T-helper 22 cell (primary cell): ENCODE measurements around the gene TPBGL.

Experiments
- DNase-seq: peaks from one replicate; pipeline ENCODE4 v3.0.0-alpha.2; 2020; ENCODE audit warnings: low read depth

TPBGL gene

DNA sequence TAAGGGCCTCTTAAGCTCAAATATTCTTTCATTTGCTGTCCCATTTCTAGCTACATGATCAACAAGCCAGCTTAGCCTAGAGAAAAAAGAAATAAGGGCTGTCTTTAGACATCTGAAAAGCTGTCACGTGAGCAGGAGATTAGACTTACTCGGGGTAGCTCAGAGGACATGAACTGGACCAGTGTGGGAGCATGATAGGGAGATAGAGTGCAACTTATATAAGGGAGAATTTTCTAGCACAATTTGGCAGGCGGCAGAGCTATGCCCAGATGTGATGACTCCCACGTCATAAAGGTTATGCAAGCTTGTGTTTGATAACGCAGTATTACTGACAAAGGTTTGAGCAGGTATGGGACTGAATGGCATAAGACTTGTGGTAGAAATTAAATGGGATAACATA, 28.2 kb upstream of the TPBGL start:
- DNase-seq = no peak

DNA sequence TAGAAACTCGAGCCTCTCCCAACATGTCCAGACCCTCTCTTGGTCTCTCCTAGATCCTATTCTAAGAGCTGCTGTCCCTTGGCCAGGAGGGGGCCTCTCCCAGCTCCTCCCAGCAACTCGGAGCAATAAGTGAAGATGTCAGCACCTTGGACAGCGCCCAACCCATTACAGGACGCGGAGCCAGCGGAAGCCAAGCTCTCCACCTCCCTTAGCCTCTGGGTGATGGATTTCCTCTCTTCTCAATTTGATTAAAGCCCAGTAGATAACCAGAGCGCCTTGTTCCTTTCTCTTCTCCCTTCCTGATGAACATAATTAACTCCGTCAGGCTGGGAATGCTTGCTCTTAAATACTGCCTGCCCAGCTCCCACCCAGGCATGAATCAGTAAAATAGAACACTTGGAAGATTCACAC, 26.2 kb upstream of the TPBGL start:
- peak; percentile 26 for DNase-seq

DNA sequence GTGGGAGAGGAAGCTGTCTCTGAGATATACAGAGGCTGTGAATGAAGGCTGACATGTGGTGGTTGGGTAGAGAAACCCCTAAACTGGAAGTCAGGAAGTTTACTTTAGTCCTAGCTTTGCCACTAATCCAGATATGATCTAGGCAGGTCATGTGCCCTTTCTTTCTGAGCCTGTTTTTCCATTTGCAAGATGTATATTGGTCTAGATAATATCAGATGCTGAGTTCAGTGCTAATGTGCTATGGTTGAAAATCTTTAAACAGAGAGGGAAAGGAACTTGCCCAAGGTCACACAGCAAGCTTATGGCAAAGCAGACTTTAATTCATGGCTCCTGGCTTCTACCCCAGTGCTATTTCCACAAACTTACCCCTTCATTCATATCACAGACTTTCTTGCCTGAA, 25.7 kb upstream of the TPBGL start:
- DNase-seq = no peak

DNA sequence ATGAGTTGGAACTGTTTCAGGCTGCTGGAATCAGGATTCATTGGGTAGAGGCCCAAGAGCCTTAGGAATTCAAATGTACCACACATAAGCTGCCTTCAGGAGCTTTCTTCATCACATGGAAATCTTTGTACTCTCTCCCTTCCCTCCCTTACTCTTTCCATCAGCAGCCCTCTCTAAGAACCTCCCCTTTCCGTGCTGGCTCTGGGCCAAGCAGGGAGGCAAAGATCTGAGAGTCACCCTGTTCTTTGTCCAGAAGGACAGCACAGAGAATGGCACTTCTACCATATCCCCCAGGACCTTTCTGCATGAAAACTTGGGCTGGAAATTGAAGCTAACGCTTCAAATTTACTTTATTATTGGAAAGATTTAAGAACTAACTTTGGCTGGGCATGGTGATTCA, 20.7 kb upstream of the TPBGL start:
- no peak for DNase-seq

DNA sequence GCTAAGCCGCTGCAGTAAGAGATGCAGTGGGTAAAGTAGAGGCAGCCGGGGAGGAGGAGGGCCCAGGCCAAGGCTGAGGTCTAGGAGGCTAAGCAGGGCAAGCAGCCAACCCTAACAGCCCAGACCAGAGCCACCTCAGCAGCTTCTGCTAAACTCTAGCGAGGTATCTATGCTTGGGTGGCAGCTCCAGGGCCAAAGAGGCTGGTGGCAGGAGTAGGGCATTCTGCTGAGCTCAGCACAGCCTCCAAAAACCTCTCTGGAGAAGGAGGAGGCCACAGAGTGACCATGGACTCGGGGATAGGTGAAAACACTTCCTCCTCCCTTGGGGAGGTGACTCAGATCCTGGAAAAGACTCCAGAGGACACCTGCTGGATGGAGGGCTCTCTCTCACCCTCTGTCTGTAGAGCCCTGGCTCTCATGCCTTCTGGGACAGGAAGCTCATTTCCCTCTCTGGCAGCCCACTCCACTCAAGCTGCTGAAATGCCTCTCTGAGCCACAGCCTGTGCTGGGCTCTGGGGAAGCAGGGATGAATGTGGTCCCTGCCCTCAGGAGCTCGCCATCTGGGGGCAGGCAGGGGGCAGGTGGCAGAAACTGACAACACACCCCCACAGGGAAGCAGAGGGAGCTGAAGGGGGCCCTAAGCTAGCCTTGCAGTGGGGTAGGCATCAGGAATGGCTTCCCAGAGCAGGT, 16.5 kb upstream of the TPBGL start:
- DNase-seq = no peak

DNA sequence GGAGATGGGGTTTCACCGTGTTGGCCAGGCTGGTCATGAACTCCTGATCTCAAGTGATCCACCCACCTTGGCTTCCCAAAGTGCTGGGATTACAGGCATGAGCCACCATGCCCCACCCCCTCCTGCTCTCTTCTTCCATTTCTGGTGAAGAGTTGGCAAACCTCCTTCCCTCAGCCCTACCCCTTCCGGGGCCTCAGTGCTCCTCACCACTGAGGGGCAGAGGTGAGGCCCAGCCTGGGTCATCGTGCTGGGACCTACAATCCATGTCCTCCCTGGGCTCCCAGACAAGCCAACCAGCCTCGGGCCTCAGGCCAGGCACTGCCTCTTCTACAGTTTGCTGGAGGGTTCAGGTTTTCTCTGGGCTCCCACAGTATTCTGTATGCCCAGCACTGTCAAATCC, 14.8 kb upstream of the TPBGL start:
- no peak for DNase-seq

DNA sequence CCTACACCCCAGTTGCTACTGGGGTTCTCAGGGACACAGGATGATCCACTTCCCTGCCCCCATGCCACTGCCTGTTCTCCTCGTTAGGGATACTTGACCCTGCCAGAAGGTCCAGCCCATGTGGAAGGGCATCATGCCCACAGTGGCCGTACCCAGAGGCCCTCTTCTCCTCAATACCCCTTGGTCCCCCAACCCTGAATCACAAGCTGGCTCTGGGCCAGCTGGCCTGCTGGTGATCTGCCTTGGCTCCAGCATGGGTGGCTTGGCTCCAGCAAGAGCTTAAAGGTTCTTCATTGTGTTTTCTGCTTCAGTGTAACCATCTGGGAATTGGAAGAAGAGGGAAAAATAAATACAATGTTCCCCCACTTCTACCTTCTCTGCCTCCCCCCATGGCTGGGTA, 11.1 kb upstream of the TPBGL start:
- DNase-seq = no peak

DNA sequence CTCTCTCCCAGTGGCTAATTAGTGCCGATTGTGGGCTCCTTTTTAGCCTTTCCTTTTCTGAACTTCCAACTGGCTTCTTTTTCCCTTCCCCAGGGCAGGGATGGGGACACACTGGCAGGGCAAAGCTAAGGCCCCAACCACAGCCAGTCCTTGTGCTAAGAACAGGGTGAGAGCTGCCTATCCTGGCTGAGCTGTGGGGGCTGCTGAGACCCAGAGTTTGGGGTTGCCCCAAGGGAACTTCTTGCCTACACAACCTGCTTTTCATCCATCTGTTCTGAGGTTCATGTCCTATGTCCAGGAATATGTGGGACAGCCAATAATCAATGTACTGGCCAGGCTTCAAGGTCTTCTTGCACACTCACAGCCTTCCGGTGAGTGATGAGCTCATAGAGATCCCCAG, 10.0 kb upstream of the TPBGL start:
- no peak for DNase-seq

DNA sequence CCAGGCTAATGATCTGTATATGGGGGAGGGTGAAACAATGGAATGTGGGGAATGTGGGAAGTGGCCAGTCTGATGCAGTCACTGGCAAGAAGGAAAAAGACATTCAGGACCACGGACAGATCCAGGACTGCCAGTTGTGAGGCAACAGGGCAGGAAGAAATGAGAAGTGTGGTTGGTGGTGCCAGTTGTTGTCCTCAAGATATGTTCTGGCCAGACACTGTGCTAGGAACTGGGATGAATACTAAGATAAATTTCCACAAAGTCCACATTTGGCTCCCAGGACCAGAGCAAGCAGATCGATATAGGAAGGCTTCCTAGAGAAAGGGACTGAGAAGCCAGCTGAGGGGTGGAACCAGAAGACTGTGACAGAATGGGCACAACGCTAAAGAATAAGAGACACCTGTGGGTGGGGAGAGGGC, 6.8 kb upstream of the TPBGL start:
- DNase-seq = no peak

DNA sequence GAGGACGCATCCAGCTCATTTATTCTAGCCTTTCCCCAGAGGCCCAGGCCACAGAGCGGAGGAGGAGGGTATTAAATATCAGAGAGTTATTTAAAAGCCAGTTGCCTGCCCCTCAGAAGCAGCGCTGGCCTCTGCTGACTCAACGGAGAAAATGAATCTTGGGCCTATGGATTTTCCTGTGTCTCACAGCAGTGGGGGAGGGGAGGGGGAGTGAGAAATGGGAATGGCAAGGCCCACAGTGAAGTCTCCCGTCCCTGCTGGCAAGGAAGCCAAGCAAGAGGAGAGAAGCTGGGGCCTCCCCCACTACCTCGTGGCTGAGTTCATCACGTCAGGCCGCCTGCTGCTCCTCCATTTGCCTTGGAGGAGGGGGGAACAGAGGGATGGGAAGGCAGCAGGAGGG, 4.5 kb upstream of the TPBGL start:
- DNase-seq = no peak

DNA sequence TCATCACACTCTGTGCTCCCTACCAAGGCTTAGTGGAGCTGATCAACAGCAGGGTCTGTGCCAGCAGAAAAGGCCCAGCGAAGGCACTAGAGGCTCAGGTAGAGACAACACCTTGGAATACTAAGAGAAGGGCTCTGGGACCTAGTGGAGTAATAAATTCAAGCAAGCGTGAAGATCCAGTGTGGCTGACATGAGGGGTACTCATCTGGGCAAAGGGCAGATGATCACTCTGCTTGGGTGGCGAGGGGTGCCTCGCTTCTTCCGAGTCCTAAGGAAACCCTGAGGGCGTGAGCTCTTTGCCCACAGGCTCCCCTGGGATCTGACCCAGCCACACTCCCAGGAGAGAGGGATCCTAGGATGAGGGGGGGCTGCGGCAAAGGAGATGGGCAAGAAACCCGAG, 3.5 kb upstream of the TPBGL start:
- no peak for DNase-seq

DNA sequence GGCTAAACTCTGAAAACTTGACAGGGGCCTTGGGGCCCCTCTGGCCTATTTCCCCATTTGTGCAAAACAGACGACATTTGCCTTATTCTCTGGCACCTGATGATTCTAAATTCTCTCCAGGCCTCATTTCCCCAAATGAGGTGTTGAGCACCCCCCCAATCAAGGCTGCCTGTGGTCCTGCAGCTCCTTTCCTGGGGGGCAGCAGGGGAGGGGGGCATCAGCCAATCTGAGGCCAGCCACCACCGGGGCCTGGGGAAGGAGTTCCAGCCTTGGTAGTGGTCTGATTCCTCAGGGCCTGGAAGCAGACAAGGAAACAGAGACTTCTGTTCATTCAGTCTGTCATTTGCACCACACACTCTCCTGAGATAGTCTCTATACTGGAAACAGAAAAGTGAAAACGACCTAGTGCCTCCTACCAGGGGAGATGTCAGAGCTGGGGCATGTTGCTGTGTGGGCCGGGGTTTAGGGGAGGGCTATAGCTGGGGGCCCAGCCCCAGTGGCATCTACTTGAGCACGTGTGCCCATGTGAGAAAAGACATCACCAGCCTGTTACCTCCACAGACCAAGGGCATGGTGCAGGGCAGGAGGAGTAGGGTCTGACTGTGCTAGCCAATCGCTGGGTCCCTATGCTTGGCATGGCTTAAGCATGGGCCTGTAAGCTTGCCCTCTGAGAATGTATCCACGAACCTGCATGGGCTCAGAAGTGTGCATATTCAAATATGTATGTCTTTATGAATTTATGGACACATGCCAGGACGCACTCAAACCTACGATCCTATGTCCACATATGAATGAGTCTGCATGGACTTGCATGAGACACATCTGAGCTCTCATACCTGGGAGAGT, 1.8 kb upstream of the TPBGL start:
- no peak for DNase-seq

DNA sequence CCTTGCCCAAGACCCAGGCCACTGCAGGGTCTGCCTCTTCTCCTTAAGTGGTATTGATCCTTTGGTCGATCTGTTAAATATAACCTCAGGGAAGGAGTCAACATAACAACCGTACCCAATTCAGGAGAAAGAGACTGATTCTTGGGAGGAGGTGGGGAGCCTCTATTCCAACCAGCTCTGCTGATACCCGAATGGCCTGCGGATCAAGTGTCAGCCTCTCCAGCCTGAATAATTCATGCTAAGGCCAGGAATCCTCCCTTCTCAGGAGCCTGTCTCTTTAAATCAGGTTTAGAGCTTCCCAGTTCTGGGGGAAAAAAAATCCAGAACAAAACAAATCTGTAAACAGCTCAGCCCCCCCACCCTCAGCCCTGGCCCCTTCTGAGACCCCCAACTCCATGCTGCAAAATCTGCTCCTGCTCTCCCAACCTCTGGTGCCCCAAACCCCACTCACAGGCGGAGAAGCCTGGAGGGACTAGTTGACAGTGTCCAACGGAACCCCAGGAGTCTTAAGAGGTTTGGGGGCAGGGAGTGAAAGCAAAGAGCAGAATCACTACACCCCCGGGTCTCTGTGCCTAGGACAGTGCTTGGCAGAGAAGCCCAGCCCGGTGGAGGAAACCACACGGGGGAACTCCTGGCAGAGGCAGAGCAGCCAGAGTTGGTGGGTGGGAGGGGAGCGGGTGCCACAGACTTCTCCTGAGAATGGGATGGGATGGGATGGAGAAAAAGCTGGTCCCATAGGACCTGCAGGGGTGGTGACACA, 863 bp upstream of the TPBGL start:
- no peak for DNase-seq

DNA sequence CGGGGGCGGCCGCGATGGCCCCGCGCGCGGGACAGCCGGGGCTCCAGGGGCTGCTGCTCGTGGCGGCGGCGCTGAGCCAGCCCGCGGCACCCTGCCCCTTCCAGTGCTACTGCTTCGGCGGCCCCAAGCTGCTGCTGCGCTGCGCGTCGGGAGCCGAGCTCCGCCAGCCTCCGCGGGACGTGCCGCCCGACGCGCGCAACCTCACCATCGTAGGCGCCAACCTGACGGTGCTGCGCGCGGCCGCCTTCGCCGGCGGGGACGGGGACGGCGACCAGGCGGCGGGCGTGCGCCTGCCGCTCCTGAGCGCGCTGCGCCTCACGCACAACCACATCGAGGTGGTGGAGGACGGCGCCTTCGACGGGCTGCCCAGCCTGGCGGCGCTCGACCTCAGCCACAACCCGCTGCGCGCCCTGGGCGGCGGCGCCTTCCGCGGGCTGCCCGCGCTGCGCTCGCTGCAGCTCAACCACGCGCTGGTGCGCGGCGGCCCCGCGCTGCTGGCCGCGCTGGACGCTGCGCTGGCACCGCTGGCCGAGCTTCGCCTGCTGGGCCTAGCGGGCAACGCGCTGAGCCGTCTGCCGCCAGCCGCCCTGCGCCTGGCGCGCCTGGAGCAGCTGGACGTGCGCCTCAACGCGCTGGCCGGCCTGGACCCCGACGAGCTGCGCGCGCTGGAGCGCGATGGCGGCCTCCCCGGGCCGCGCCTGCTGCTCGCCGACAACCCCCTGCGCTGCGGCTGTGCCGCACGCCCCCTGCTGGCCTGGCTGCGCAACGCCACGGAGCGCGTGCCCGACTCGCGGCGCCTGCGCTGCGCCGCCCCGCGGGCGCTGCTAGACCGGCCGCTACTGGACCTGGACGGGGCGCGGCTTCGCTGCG, 697 bp downstream of the TPBGL start:
- peak; percentile 62 for DNase-seq

DNA sequence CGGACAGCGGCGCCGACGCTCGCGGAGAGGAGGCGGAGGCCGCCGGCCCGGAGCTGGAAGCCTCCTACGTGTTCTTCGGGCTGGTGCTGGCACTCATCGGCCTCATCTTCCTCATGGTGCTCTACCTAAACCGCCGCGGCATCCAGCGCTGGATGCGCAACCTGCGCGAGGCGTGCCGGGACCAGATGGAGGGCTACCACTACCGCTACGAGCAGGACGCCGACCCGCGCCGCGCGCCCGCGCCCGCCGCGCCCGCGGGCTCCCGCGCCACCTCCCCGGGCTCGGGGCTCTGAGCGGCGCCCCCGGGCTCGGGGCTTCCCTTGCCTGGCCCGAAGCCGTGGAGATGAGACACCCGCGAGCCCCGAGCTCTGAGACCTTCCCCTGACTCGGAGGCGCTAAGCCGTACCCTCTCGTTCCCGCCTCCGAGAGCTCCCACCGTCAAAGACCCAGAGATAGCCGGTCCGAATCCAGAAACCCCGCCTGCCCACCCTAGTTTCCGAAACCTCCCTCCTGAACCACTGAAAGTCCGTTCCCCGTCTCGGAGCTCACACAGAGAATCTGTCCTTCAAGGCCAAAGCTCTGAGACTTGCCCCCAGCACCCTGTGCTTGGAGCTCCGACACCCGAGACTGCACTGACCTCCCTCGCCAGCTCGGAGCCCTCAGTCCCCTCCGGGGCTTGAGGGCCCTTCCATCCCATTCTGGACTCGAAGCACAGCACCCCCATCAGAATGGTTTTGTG, 1.5 kb downstream of the TPBGL start:
- DNase-seq = no peak

DNA sequence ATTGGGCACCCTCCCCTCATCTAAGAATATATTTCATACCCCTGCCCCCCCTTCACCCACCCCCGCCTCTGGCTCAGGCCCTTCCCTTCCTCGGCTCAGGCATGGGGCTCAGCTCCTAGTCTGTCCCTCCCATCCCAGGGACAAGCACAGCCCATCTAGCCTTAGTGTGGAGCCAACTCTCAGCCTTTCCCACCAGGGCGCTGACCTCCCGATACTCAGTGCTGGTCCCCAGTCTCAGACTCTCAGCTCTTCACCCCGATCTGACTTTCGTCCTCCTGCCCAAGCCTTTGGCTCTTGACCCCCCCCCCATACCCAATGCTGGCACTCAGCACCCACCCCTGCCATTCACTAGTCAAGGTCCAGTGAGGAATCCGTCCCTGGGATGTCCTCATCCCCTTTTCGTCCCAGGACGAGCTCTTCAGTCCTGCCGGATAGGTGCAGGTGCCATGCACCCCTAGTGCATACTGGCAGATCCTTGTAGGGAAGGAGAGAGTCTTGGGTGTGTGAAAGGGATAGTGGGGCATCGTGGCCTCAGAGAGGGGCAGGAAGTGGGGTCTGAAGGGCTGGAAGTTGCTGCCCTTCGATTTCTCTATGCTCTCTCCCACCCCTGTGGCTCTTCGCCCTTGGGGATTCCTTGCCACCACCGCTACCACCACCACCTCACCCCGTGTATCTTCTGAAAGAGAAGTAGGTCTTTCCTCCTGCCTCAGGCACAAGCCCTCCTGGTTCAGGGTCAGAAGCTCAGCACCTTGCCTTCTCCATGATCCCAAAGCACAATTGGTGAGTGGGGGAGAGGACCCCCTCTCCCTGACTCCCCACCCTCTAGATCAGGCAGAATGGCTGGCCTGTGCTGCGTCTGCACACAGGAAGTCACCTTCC, 2.4 kb downstream of the TPBGL start:
- DNase-seq = no peak

DNA sequence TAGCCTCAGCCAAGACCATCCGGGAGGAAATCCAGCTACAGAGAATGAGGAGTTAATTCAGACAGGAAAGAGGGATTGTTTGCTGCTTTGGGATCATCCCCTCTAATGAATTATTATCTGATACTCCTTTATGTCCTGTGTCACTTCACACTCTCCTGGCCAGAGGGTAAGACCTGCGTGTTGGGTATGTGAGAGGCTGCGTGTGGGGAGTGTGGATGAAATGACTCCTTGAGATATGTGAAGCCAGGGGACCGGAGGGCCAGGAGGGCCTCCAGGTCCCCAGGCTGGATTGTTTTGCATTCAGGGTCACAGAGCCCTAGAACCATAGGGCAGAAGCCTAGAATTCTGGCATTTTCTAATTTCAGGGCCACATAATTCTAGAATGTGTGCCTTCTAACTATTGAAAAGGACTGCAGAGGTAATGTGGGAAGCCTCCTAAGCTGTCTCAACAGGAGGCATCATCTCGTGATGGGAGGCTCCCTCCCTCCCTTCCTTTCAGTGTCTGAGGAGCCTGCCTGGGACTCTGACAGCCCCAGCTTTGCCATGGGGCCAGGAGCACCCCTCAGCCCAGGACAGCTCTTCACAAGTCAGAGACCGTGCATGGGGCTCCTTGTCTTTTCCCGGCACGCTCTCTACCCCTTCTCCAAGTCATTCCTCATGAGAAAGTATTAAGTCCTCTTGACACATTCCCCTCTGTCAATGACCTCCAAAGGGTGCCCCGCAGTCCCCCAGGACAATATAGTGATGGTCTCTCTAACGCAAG, 3.7 kb downstream of the TPBGL start:
- no peak for DNase-seq

DNA sequence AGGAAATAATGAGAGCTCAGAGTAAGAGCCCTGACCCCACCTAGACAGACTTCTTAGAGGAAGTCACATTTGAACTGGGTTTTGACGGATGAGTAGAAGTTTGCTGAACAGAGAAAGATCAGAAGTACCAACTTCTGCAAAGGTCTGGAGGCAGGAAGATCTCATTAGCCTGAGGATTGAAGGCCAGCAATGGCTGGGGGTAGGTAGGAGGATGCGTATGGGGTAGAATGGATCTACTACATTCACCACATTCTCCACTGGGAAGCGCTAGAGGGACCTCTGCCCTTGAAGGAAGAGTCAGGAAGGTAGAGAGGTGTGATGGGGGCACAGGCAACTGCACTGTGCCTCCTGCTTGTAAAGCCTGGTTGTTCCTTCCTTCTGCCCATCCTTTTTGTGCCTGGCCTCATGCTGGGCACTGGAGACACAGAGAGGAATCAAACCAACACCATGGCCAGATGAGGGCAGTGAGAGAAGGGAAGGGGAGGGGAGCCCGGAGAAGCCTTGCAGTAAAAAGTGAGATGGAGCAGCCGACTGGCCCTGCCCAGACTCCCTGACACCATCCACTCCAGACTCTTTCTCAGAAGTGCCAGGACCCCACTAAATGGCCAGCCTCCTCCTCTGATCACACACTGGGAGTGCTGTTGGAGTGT, 4.9 kb downstream of the TPBGL start:
- no peak for DNase-seq
